GM19099 (cell line): ENCODE measurements around the gene SPIRE2.

Experiments
- POLR2A ChIP-seq: IDR thresholded peaks from 3 replicates; pipeline ENCODE4 v1.6.1; 2011; ENCODE audit warnings: low read depth; ENCODE audit not compliant: insufficient read length; ENCODE audit errors: extremely low read depth

The SPIRE2 gene

DNA sequence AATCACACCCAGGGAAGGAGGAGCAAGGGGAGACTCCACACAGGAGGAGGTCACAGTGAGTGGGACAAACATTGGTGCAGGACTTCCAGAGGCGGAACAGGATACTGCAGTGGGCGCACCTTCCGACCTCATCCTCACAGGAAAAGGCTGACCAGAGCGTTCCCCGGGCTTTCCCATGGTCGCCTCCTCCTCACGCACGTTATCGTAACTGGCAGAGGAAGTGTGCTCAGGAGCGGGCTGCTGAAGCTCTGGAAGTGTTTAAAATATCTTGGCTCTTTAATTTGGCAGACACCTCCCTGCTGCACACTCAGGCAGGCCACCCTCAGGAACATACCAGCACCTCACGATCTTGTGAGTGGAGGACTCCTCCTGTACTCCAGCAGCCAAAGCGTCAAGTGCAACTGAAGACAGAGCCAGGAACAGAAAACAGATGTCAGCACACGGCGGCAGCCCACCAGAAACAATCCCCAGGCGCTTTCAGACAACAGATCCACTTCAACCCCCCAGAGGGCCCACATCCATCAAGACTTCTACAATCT is 29.4 kb upstream of the SPIRE2 start:
- no peak for TF ChIP-seq POLR2A

DNA sequence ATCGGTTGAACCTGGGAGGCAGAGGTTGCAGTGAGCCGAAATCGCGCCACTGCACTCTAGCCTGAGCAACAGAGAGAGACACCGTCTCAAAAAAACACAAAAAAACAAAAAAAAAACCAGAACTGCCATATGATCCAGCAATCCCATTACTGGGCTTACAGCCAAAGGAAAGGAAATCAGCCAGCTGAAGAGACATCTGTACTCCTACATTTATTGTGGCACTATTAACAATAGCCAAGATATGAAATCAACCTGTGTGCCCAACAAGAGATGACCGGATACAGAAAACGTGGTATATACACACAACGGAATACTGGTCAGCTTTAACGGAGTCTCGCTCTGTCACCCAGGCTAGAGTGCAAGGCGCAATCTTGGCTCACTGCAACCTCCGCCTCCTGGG is 26.5 kb upstream of the SPIRE2 start:
- TF ChIP-seq POLR2A, result no peak

DNA sequence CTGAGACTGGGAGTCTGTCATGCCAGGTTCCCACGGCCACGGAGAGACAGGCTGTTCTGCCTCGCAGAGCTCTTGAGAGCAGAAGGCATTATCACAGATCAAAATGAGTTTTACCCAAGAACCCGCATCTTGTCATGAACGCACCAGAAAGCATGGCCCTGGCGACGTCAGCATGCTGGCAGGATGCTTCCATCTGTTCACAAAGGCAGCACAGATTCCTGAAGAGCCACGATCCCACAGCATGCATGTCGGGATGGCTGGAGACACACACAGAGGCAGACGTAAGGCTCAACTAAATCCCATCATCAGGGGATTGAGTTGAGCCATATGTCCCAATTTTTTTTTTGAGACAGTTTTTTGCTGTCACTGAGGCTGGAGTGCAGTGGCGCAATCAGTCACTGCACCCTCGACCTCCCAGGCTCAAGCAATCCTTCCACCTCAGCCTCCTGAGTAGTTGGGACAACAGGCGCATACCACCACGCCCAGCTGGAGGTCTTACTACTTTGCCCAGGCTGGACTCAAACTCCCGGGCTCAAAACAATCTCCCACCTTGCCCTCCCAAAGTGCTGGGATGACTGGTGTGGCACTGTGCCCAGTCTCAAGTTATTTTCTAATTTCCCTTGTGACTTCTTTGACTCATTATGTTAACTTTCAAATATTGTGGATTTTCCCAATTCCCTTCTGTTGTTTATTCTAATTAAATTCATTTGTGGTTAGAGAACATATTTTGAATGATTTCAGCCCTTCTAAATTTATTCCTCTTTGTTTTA is 23.0 kb upstream of the SPIRE2 start:
- TF ChIP-seq POLR2A, result no peak

DNA sequence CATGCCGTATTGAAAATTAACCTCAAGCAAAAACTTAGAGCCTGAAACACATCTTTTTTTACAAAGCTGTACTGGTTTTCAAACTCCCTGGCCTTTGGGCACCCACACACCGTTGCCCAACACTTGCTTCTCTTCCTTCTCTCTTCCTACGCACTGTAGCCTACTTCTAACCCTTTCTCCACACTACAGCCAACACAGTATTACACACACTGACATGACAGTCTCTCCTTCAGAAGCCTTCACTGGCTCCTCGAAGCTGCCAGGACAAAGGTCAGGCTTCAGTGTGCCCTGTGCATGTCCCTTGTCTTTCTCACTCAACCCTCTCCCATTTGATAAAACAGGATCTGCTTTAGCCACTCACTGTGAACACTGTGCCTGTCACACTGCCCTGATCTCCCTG is 19.8 kb upstream of the SPIRE2 start:
- no peak for TF ChIP-seq POLR2A

GRCh38 chr16:89811321-89811720 is 17.0 kb upstream of the SPIRE2 start:
- no peak for TF ChIP-seq POLR2A

- TF ChIP-seq POLR2A, result no peak
Observed at GRCh38 chr16:89815639-89816348, 12.5 kb upstream of the SPIRE2 start.

- no peak for TF ChIP-seq POLR2A
Observed at GRCh38 chr16:89821438-89822187, 6.7 kb upstream of the SPIRE2 start.

DNA sequence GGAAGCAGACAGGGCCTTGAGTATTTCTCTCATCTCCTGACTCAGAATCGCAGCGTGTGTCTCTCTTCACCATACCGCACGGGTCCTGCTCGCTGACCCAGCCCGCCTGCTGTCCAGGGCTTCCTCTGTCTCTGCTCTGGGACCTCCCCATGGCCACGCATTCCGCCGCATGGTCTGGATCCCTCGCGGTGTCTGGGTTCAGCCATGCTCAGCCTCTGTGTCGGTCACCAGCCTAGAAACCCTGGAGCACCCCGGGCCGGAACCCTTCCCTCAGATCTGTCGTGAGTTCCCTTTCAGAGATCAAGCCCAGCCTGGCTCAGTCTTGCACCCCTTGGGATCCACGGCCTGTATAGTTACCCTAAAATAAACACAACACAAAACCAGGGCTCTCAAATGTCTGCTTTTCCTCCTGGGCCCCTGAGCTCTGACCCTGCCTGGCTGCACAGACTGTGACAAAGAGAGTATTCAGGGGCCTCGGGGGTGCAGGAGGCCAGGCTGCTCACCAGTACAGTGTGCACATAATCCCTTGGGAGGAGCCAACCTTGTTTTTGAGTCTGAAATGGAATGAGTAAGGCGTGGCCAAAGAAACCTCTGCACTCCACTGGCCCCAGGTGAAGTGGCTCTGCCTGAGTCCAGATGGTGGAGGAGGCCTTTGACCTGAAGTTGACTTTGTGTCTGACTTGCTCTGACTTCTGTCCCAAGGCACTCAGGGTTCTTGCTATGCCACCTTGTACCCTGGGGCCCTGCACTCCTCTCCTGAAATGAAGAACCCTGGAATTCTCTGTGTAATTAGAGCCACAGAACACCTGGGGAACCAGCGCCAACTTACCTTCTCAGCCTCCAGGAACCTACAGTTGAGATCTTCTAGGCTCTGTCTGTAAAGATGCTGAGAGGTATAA is 5.8 kb upstream of the SPIRE2 start:
- TF ChIP-seq POLR2A, result no peak

DNA sequence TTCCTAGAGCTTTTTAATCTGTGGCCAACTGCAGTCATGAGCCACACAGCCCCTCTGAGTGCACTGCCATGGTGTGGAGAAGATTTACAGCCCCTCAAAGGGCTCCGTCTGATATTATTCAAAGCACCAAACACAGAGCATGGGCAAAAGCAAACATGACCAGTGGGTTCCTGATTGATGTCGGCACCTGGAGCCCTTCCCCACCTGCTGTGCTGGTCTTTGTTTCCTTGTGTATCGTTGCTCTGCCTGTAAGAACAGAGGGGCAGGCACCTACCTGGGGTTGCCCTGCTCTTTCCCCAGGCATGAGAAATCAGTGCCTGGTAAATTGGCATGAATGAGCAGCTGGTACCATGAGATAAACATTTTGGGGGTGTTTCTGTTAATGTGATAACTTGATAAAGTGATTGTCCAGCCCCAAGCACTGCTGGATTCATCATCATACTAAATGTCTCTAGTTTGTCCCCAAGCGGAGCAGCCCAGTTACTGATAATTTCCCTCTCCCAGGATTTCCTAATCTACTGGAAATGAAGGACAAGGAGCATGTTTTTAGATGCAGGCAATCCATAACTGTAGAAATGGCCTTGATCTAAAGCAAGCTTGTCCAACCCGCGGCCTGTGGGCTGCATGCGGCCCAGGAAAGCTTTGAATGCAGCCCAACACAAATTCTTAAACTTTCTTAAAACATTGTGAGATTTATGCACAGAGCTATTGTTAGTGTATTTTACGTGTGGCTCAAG is 5.0 kb upstream of the SPIRE2 start:
- TF ChIP-seq POLR2A, result no peak

DNA sequence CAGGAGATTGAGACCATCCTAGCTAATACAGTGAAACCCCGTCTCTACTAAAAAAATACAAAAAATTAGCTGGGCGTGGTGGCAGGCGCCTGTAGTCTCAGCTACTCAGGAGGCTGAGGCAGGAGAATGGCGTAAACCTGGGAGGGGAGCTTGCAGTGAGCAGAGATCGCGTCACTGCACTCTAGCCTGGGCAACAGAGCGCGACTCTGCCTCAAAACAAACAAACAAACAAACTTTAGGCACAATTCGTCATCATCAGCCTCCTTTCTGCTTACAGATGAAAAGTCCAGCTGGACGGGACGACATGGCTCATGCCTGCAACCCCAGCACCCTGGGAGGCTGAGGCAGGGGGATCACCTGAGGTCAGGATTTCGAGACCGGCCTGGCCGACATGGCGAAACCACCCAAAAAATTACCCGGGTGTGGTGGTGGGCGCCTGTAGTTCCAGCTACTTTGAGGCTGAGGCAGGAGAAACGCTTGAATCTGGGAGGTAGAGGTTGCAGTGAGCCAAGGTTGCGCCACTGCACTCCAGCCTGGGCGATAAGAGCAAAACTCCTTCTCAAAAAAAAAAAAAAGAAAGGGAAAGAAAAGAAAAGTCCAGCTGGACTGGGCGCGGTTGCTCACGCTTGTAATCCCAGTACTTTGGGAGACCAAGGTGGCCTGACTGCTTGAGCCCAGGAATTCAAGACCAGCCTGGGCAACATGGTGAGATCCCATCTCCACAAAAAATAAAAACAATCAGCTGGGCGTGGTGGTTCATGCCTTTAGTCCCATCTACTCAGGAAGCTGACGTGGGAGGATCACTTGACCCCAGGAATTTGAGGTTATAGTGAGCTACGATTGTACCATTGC is 1.5 kb upstream of the SPIRE2 start:
- TF ChIP-seq POLR2A, result no peak

GRCh38 chr16:89827383-89828198 is 684 bp upstream of the SPIRE2 start:
- TF ChIP-seq POLR2A, result no peak
